GM12864 (cell line): ENCODE results near the gene SGF29.
A peak's percentile ranks its signal among the peaks of the same experiment; 100 is the strongest.

Experiments used
- DNase-seq: peaks from one replicate; pipeline ENCODE4 v3.0.0-alpha.2; 2011; ENCODE audit warnings: low read depth
- H3K4me3 ChIP-seq: 2 replicates; pipeline ENCODE4 v1.5.1; 2011; ENCODE audit warnings: mild to moderate bottlenecking, low read depth, low read length, control low read depth
- CTCF ChIP-seq: IDR thresholded peaks from 2 replicates; pipeline ENCODE4 v1.5.1; 2011; ENCODE audit warnings: low read depth, mild to moderate bottlenecking, moderate library complexity, low read length, control low read depth, inconsistent platforms; ENCODE audit errors: missing control alignments

The SGF29 gene

GRCh38 chr16:28553776-28554633 lies at the start of gene SGF29:
SGF29 (plus strand) TSS chr16:28553920; CDS start chr16:28581070, 27,150 bp downstream.
- DNase-seq: peak; percentile 78
- H3K4me3 ChIP-seq: peak within 1 kb of the TSS; percentile 73
- TF ChIP-seq CTCF: peak; percentile 10

GRCh38 chr16:28504707-28505404 lies 48.9 kb upstream of the SGF29 start:
- no peak for TF ChIP-seq CTCF

GRCh38 chr16:28505489-28506137 lies 48.1 kb upstream of the SGF29 start:
- no peak for DNase-seq
- H3K4me3 ChIP-seq: no peak overlapping the region
- TF ChIP-seq CTCF: no peak

More at GRCh38 chr16:28504707-28505404, 48.9 kb upstream of the SGF29 start:
- H3K4me3 ChIP-seq: no peak overlapping the region
- no peak for DNase-seq

GRCh38 chr16:28511031-28511430 lies 42.7 kb upstream of the SGF29 start:
- H3K4me3 ChIP-seq: no peak overlapping the region
- no peak for TF ChIP-seq CTCF
- no peak for DNase-seq

- H3K4me3 ChIP-seq: no peak overlapping the region
- TF ChIP-seq CTCF: no peak
- no peak for DNase-seq
These were observed 41.6 kb upstream of the SGF29 start for GRCh38 chr16:28511801-28512789.

- DNase-seq: no peak
- no peak for TF ChIP-seq CTCF
- no peak overlapping the region for H3K4me3 ChIP-seq
These were observed 40.1 kb upstream of the SGF29 start for GRCh38 chr16:28513484-28514181.
